CD14-positive monocyte (primary cell): ENCODE measurements around the gene CDK5. TPM values are rescaled to one million over a fixed set of nuclear protein-coding genes. Genes with fewer than 3 reads are reported as not detected.

Experiments
- DNase-seq, 3 donors: peaks; one replicate each; pipeline ENCODE4 v3.0.0-alpha.2; 2011 to 2022
- H2AFZ ChIP-seq: 2 replicates; pipeline ENCODE4 v1.6.0; 2012; ENCODE audit warnings: mild to moderate bottlenecking, low read depth, low read length, inconsistent platforms; ENCODE audit not compliant: insufficient read depth, poor library complexity, severe bottlenecking
- H3K27ac ChIP-seq, 2 donors: 1 replicate in 1 of 2; 2 replicates in 1 of 2; pipeline ENCODE4 v1.5.1; 2012 to 2013; ENCODE audit warnings: low read length in 2 of 2, control low read depth in 1 of 2, inconsistent platforms in 1 of 2, low read depth in 1 of 2, mild to moderate bottlenecking in 1 of 2
- H3K27me3 ChIP-seq, 2 donors: one replicate each; pipeline versions ENCODE4 v1.6.0 to v1.6.1; 2011 to 2013; ENCODE audit warnings: low read length in 2 of 2; ENCODE audit not compliant: control insufficient read depth in 2 of 2, insufficient read depth in 2 of 2
- H3K36me3 ChIP-seq, 2 donors: replicated peaks in 1 of 2; 1 replicate in 1 of 2; 2 replicates in 1 of 2; pipeline versions ENCODE4 v1.5.1 to v1.6.1; 2012 to 2013; ENCODE audit warnings: low read length in 2 of 2, control low read depth in 1 of 2, inconsistent platforms in 1 of 2, mild to moderate bottlenecking in 1 of 2; ENCODE audit not compliant: insufficient read depth in 2 of 2, control insufficient read depth in 1 of 2
- H3K4me1 ChIP-seq, 2 donors: 1 replicate in 1 of 2; 2 replicates in 1 of 2; pipeline versions ENCODE4 v1.5.1 to v1.6.1; 2012 to 2013; ENCODE audit warnings: low read length in 2 of 2, control low read depth in 1 of 2, inconsistent platforms in 1 of 2, mild to moderate bottlenecking in 1 of 2, moderate library complexity in 1 of 2; ENCODE audit not compliant: insufficient read depth in 2 of 2, control insufficient read depth in 1 of 2
- H3K4me2 ChIP-seq: replicated peaks from 2 replicates; pipeline ENCODE3; 2012; ENCODE audit warnings: low read length, moderate library complexity, mild to moderate bottlenecking; ENCODE audit not compliant: poor library complexity, severe bottlenecking; ENCODE audit errors: extremely low read depth
- H3K4me3 ChIP-seq, 3 experiments: fragments of 200-600 bp in 1 of 3; sonication (generic) in 1 of 3; replicated peaks in 1 of 3; 1 replicate in 2 of 3; 2 replicates in 1 of 3; pipeline ENCODE4 v1.5.1; 2011 to 2013; ENCODE audit warnings: low read length in 3 of 3, mild to moderate bottlenecking in 3 of 3, control low read depth in 2 of 3, low read depth in 2 of 3, inconsistent platforms in 1 of 3, moderate library complexity in 1 of 3
- H3K79me2 ChIP-seq: 2 replicates; pipeline ENCODE4 v1.6.0; 2012; ENCODE audit warnings: mild to moderate bottlenecking, control low read depth, inconsistent platforms, low read length, moderate library complexity; ENCODE audit not compliant: insufficient read depth
- H3K9ac ChIP-seq: 2 replicates; pipeline ENCODE4 v1.6.0; 2017; ENCODE audit warnings: low read length, mild to moderate bottlenecking; ENCODE audit not compliant: insufficient read depth, poor library complexity, severe bottlenecking
- H3K9me3 ChIP-seq, 2 donors: replicated peaks in 1 of 2; 1 replicate in 1 of 2; 2 replicates in 1 of 2; pipeline versions ENCODE4 v1.5.1 to v1.6.1; 2012 to 2013; ENCODE audit warnings: low read length in 2 of 2, control low read depth in 1 of 2; ENCODE audit not compliant: control insufficient read depth in 1 of 2, insufficient read depth in 1 of 2
- H4K20me1 ChIP-seq: 2 replicates; pipeline ENCODE4 v1.6.0; 2012; ENCODE audit warnings: mild to moderate bottlenecking, low read length, control low read depth, moderate library complexity; ENCODE audit not compliant: insufficient read depth
- H3K27ac Mint-ChIP-seq, 7 donors: one replicate each; pipeline ENCODE4 v1.8.0; 2020; ENCODE audit warnings: mild to moderate bottlenecking in 7 of 7, mixed read lengths in 7 of 7, moderate library complexity in 6 of 7, inconsistent platforms in 2 of 7
- H3K27me3 Mint-ChIP-seq, 3 donors: one replicate each; pipeline ENCODE4 v1.8.0; 2021 to 2022; ENCODE audit warnings: low read depth in 3 of 3, mild to moderate bottlenecking in 3 of 3, mixed read lengths in 3 of 3, moderate library complexity in 3 of 3, inconsistent platforms in 1 of 3
- H3K36me3 Mint-ChIP-seq, 2 donors: one replicate each; pipeline ENCODE4 v1.8.0; 2020; ENCODE audit warnings: mixed read lengths in 2 of 2, inconsistent platforms in 1 of 2, mild to moderate bottlenecking in 1 of 2
- H3K4me1 Mint-ChIP-seq: one replicate; pipeline ENCODE4 v1.8.0; 2020; ENCODE audit warnings: mild to moderate bottlenecking, mixed read lengths
- H3K4me3 Mint-ChIP-seq, 2 donors: one replicate each; pipeline ENCODE4 v1.8.0; 2020; ENCODE audit warnings: mild to moderate bottlenecking in 2 of 2, mixed read lengths in 2 of 2, moderate library complexity in 1 of 2
- H3K9me3 Mint-ChIP-seq, 7 donors: one replicate each; pipeline ENCODE4 v1.8.0; 2020 to 2022; ENCODE audit warnings: mixed read lengths in 7 of 7, mild to moderate bottlenecking in 6 of 7, moderate library complexity in 6 of 7, inconsistent platforms in 2 of 7
- WGBS: methylation state at CpG from one replicate; pipeline ENCODE4 v1.1.5; 2013; ENCODE audit warnings: missing lambda C conversion rate; ENCODE audit not compliant: insufficient coverage; 5-methylcytosine and 5-hydroxymethylcytosine counted together
- intact Hi-C, 2 donors: fragments of 100-400 bp; cut with micrococcal nuclease; formaldehyde crosslinking; loops; one replicate each; pipeline versions ENCODE4 v1.15.0 to v1.15.1; 2023
- polyA plus RNA-seq, 3 donors: library from polyadenylated mRNA; depleted of rRNA in 1 of 3; unstranded in 2 of 3; stranded (reverse) in 1 of 3; fragments of 300-500 nt in 2 of 3; fragments of >200 nt in 1 of 3; fragmentation: Illumina TruSeq in 2 of 3; gene quantifications; 1 replicate in 2 of 3; 2 replicates in 1 of 3; pipeline ENCODE4 v1.2.3, GENCODE V29; 2012 to 2021
- TF ChIP-seq, protein P1 (sequence below): fragments of 200-600 bp; IDR thresholded peaks from one replicate; pipeline ENCODE4 v1.8.0; 2022; ENCODE audit warnings: antibody characterized with exemption, mild to moderate bottlenecking

CDK5 gene
- polyA plus RNA-seq, 3 donors: 14.9 to 31.2 (median 24.9) TPM

DNA sequence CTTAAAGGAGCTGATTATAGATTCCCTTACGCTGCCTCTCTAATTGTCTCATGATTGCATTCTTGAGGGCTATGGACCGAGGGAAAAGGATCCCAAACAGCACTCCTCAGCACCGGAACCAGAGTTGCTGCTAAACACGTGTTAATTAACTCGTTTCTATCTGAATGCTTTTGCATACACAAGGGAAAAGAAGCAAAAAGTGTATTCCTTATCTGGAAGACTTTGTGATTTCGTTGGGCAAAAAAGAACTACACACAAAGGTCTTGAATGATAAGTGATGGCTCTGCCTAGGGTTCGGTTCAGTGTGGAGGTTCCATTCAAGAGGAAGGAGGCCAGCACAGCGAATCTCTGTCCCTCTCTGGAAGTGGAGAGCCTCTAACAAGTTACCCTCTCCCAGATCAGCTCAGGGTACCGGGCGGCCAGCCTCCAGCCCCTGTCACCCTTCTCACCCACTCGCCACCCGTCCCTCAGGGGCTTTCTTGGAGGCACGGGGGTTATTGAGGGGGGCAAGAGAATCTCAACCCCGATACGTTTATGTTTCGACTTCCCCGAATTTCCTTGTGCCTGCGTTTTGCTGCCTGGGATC lies 1.2 kb upstream of the CDK5 start:
- WGBS: 4% methylated on average over 4 of the region's 18 CpGs
- H4K20me1 ChIP-seq: peaks cover 43% of the 10 kb centered on the region

DNA sequence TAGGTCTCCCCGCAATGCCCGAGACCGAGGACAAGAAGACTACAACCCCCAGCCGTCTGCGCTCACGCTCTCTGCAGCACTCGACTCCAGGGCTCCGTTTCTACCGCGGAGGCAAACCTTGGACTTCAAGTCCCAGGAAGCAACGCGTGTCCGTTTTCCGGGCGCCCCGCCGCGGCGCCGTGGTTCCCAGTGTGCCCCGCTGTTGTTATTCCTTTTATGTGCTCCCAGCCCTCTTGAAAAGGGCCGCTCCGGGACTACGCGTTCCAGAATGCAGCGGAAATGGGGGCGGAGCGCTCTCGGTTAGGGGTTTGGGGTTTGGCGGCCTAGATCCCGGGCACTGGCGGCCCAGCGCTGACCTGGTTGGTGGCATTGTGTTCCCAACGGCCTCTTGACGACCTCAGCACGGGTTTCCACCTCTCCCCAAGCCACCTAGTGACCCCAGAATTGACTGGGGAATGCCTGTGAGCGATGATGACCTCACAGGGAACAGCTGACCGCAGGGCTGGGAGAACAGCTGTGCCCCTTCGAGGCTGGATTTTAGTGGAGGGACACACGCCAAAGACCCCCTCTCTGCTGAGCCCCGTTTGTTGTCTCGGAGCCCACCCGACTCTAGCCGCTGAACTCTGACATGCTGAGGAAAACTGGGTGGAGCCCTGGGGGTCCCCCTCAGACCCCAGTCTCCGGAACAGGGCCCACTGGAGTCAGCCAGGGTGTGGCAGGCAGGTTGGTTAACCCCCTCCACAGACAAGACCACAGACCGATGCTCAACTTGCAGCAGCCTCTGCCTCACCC lies 488 bp upstream of the CDK5 start:
- Histone ChIP-seq H3K36me3 (peaks cover 4 to 13% of the 10 kb centered on the region in 2 donors), H3K9me3 (no peaks in the 10 kb centered on the region), H4K20me1 (peaks cover 36% of the 10 kb centered on the region), H3K79me2 (peaks cover 38% of the 10 kb centered on the region), H2AFZ (peak overlapping the region; percentile 87), H3K4me2 (peak overlapping the region; percentile 98), H3K27me3 (no peaks in the 10 kb centered on the region), H3K9ac (peak overlapping the region; percentile 59), H3K4me1 (peaks cover 41 to 50% of the 10 kb centered on the region in 2 donors), H3K27ac (peak overlapping the region; percentile 82 to 89), H3K4me3 (peak overlapping the region; percentile 66 to 97 (median 94))
- intact Hi-C loops: loop anchor here (2.0 kb wide), 4 partner anchors 23 to 53 kb away; partner anchors contain the start of genes AGAP3 (in 1 of the 2) and FASTK (in 1 of the 2)
- peak overlapping the region; percentile 93 to 98 for H3K4me3 Mint-ChIP-seq
- H3K27ac Mint-ChIP-seq: peak overlapping the region; percentile 82 to 93 (median 89)
- 3% methylated on average over 32 of the region's 46 CpGs for WGBS
- H3K27me3 Mint-ChIP-seq: peaks cover 0 to 2% (median 1%) of the 10 kb centered on the region in 3 donors
- H3K9me3 Mint-ChIP-seq: no peaks in the 10 kb centered on the region
- TF ChIP-seq, protein P1, sequence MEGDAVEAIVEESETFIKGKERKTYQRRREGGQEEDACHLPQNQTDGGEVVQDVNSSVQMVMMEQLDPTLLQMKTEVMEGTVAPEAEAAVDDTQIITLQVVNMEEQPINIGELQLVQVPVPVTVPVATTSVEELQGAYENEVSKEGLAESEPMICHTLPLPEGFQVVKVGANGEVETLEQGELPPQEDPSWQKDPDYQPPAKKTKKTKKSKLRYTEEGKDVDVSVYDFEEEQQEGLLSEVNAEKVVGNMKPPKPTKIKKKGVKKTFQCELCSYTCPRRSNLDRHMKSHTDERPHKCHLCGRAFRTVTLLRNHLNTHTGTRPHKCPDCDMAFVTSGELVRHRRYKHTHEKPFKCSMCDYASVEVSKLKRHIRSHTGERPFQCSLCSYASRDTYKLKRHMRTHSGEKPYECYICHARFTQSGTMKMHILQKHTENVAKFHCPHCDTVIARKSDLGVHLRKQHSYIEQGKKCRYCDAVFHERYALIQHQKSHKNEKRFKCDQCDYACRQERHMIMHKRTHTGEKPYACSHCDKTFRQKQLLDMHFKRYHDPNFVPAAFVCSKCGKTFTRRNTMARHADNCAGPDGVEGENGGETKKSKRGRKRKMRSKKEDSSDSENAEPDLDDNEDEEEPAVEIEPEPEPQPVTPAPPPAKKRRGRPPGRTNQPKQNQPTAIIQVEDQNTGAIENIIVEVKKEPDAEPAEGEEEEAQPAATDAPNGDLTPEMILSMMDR: no peak
- H3K4me1 Mint-ChIP-seq: peaks cover 41% of the 10 kb centered on the region
- H3K36me3 Mint-ChIP-seq: peaks cover 15 to 23% of the 10 kb centered on the region in 2 donors
- peak; percentile 97 to 99 (median 98) for DNase-seq

More for the DNA sequence above, 1.2 kb upstream of the CDK5 start:
- Mint-ChIP-seq H3K4me3 (peak overlapping the region; percentile 93 to 98), H3K27ac (peak overlapping the region; percentile 82 to 93 (median 89)), H3K36me3 (peaks cover 16 to 27% of the 10 kb centered on the region in 2 donors), H3K4me1 (peaks cover 36% of the 10 kb centered on the region), H3K27me3 (peaks cover 0 to 2% (median 1%) of the 10 kb centered on the region in 3 donors), H3K9me3 (no peaks in the 10 kb centered on the region)
- H3K4me2 ChIP-seq: peak overlapping the region; percentile 98
- H3K27ac ChIP-seq: peak overlapping the region; percentile 82 to 89
- peaks cover 9 to 19% of the 10 kb centered on the region in 2 donors for H3K36me3 ChIP-seq
- H3K4me3 ChIP-seq: peak overlapping the region; percentile 66 to 97 (median 94)
- H2AFZ ChIP-seq: peak overlapping the region; percentile 87
- peaks cover 35 to 43% of the 10 kb centered on the region in 2 donors for H3K4me1 ChIP-seq
- H3K79me2 ChIP-seq: peaks cover 38% of the 10 kb centered on the region
- TF ChIP-seq, protein P1: no peak
- no peaks in the 10 kb centered on the region for H3K9me3 ChIP-seq
- intact Hi-C loops: loop anchor here (2.0 kb wide), 4 partner anchors 22 to 52 kb away; partner anchors contain the start of genes AGAP3 (in 1 of the 2) and FASTK (in 1 of the 2)
- peak overlapping the region; percentile 72 for H3K9ac ChIP-seq
- no peaks in the 10 kb centered on the region for H3K27me3 ChIP-seq
- peak in 1 of 3 donors; percentile 17 for DNase-seq
